NCI-H187 treated with DMSO at 0.1 percent for 48 hours (cell line): ENCODE results near the gene CEBPE.

ENCODE experiments used
- DNase-seq: peaks from one replicate; lab custom pipeline; 2025; lab: John Stamatoyannopoulos, UW

Gene CEBPE

DNA sequence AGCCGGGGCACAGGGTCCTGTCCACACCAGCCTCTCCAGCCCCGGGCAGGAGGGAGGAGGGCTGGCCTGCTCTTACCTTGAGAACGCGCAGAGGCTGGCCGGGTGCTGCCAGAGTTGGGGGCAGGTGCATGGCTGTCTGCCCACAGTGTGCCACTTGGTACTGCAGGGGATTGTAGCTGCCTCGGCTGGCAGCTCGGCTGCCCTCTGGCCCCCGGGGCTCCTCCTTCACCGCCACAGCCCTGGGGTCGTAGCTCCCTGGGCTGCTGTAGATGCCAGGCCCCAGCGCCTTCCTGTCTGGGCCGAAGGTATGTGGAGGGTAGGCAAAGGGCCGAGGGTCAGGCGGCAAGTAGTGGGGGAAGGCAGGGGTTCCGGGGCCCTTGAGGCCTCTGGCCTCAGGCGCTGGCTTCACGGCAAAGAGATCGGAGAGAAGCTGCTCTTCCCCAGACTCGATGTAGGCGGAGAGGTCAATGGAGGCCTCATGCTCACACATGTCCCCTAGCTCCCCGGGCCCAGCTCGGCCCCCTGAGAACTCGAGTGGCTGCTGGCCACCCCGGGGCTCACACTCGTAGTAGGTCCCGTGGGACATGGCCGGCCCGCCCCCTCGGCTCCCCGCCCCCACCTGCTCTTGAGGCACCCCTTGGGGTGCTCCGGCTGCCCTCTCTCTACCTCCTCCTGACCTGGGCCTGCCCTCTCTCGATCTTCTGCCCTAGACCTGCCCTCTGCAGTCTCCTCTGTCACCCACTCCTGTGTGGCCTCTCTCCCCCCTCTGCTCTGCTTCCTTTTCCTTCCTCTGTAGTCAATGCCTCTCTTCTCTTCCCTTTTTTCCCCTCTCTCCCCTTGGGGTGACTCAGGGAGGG lies at the start of gene CEBPE:
TSS of gene CEBPE (minus strand) at position 750 of the 857 bp plus-strand sequence. CDS start at position 586, 164 bp downstream.
- DNase-seq: no peak

DNA sequence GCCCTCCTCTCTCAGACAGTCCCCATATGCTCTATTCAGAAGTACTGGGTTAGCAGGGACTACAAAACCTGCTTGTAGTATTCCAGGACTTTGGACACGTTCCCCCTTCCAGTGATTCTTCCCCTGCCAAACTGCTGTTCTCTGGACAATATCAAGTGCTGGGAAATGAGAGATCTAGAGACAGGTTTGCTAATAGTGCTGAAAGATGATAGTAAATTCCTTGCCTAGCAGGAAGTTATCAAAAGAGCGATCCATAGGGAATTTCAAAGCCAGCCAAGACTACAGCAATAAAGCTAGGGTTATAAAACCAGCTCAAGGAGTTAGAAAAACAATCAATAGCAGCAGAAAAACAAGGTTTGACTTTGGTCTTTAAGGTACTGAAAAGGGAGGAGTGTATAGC lies 49.2 kb upstream of the CEBPE start:
- no peak for DNase-seq

DNA sequence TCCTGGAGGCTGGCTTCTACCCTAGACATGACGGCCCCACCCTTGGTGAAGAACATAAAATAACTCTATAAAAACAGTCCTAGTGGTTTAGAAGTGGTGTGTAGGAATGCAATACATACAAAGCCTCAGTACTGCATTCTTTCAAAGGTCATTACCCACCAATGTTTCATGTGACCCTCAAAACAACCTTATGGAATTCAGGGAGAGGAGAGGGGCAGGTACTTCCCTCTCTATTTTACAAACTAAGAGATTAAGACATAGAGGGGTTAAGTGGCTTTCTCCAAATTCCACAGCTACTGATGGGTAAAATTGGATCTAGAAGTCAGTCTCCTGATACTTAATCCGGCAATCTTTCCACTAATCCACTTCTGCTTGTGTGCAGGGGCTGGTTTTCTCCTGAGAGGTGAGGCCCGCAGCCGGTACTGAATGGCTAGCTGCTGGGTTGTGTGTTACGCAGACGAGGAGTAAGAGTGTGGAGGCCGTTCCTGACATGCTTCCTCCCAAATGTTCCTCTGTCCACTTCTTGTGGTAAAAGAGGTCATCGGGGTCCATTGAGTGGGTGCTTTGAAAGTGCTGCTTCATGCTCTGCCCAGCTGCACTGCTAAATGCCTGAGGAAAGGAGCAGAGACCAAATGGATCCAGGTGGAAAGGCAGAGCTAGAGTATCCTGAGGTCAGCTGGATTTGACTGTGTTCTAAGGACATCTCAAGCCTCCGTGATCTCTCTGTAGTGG lies 48.2 kb upstream of the CEBPE start:
- no peak for DNase-seq

DNA sequence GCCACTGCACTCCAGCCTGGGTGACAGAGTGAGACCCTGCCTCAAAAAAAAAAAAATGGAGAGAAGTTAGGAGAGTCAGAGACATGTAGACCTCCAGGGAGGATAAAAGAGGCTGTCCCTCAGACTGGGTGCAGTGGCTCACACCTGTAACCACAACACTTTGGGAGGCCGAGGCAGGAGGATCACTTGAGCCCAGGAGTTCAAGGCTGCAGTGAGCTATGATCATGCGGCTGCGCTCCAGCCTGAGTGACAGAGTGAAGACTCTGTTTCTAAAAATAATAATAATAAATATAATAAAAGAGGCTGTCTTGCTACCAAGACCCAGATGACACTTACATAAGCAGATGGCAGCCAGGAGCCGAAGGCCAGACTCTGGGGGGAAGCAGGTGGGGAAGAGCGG lies 45.9 kb upstream of the CEBPE start:
- DNase-seq: no peak

DNA sequence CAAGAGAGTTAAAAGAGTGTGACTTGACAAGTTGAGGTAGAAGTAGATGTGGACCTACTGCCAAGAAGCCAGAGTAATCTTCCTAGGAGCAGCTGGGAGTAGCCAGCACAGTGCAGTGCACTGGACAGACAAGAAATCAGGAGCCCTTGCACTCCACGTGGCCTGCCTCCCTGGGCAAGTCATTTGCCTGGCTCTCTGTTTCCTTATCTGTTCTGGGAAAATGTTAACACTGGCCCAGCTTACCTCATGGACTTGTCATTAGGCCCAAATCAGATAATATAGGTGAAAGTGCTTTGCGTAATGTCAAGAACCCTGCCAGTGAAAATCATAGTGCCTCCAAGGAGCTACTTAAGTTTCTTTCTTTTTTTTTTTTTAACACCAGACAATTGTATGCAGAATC lies 45.2 kb upstream of the CEBPE start:
- DNase-seq: no peak

DNA sequence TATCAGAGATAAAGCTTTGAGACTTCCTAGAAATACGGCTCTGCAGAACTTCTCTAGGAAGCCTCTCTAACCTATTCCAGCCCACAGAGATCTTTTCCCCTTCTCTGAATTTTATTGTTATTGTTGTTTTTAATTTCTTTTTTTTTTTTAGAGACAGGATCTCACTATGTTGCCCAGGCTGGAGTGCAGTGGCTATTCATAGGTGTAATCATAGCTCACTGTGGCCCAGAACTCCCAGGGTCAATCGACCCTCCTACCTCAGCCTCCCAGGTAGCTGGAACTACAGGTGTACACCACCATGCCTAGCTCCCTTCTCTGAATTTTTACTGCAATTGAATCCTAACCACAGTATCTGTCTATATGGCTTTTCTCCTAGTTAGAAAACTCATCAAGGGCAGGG lies 44.8 kb upstream of the CEBPE start:
- DNase-seq: no peak

DNA sequence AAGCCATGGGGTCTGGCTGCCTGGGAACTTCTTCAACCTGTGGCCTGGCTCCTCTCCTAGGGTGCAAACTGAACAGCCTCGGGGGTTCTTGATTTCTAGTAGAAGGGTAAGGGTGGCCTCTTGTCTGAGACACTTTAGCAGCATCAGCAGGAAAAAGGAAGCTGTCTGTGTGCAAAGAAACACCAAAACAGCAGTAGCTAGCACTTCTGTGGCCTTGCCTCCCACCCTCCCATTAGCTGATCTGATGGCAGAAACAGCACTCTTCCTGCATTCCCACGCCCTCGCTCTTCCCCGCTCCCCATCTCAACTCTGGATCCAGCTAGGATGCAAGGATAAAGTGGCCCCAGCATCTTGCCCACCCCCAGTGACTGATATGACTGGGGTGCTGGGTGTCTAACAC lies 43.7 kb upstream of the CEBPE start:
- no peak for DNase-seq

DNA sequence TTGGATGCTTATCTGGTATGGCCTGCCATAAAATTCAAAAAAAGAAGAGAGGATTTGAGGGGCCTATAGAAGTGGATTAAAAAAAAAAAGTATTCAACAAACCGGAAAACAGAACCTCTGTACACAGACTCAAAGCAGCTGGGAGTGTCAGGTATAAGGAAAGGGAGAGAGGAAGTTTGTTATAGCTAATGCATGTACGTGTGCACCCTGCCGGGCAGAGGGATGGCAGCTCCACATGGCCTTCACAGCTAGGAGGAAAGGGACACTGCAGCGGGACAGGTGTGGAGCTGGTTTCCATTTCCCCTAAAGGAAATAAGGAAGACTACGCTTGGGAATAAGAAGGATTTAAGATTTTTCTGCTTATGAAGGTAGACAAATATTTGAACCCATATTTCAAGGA lies 43.0 kb upstream of the CEBPE start:
- DNase-seq: no peak

DNA sequence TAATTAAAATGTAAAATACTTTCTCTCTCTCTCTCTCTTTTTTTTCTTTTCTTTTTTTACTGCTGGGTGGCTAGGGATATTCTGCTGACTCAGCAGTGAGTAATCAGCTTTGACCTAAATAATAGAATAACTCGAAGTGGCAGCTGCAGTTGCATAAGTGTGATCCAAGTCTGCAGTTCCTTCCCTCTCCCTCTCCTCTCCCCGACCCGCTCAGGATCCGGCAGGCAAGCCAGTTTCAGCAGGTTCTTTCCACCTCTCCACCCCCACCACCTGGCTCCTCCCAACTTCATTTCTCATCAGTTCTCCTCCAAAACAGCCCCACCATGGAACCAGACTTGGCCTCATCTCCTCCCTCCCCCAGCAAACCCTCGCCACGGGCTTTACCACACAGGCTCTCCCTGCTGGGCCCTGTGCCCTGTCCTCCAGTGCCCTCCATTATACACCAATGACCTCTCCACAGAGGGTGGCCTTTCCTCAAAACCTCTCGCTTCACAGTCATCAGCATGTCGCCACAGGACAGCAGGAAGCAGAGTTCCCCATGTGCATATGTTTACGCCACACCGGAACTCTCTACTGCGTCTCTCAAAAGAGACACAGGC lies 42.0 kb upstream of the CEBPE start:
- no peak for DNase-seq

DNA sequence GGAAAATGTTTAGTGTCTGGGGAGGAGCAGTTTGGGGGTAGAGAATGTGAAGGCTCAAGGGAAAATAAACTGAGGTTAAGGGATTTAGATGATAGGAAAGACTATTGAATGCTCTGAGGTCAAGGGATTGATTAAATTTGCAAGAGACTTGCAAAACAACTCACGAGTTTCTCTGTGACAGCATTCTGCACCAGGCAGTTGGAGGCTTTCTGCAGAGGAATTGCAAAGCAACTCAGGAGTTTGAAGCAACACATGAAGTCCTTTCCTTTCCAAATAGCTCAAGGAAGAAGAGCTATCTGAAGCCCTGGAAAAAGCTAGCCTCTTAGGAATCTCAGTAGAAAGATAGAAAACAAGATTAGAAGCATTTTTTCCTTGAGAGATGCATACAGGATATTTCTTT lies 40.5 kb upstream of the CEBPE start:
- no peak for DNase-seq

DNA sequence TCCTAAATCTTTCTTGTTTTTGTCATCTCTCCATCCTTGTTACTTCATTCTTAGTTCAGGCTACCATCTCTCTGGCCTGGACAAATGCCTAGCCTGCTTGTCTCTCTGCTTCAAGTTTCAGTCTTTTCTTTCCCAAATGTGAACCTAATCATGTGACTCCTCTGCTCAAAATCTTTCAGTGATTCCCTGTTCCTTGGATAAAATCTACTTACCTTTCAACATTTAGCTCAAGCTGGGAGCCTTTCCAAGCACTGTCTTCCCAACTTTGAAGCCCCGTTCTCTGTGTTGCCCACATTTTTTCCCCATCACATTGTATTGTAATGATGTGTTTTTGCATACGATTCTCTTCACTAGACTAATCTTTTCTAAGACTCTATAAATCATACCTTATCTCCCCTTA lies 39.7 kb upstream of the CEBPE start:
- DNase-seq: no peak

DNA sequence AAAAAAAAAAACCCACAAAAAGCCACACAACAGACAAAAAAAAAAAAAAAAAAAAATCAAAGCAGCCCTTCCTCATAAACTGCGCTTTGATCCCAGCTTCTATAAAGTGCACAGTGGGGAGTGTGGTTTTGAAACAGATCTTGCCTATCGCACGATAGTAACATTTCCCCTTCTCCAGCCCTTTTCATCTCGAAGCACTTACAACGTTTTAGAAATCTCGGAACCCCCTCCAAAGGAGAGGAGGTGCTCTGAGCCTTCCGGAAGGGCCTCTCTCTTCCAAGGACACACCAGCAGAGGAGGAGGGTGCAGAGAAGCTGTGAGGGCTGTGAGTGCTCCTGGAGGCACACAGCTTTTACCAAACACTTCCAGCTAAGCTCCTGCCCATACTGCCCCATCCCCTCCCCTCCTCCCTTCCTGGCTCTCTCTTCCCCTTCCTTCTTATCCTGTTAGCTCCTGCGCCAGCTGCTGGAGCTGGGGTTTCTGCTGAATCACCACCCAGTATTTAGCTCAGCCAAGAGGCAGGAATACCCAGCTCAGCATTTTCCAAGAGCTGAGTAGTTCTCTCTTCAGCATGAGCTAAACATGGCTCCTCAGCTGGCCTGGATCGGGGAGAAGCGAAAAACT lies 36.0 kb upstream of the CEBPE start:
- DNase-seq: no peak

DNA sequence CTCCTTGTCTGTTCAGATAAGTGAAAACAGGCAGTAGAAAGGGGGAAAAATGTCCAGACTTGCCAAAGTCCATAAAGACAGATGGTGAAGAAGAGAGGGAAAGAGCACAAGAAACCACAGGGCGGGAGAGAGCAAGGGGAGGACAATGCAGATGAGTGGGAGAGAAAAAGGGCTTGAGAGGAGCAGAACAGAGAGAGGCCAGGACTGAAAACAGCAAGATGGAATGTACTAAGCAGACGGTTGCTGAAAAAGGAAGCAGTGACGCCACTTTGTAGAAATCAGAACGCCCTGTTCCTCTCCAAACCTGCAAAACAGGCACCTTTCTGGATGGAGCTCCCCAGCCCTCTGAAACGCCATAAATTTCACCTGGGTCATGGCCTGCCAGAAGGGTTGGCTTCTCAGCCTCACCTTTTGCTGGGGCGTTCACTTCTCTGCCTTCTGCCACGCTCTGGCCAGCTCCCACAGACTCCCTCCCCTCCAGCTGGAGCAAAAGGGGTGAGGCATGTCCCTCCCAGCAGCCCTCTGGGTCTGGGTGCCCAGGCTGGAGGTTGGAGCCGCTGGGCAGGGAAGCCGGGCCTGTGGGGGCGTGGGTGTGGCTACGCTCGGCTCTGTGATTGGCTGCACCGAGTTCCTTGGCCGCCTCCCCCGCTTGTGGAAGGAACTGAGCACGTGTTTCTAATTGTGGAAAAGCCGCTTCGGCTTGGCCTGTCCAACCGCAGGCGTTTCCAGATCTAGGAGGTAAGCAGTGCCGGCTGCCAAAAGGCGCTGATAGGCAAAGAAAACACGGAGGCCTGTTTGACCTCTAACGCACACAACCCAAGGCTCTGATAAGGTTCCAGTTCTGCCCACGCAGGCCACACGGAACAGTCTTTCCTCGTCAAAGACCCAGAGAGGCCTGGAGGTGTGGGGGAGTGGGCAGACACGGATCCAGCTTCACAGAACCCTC lies 35.1 kb upstream of the CEBPE start:
- DNase-seq: no peak

DNA sequence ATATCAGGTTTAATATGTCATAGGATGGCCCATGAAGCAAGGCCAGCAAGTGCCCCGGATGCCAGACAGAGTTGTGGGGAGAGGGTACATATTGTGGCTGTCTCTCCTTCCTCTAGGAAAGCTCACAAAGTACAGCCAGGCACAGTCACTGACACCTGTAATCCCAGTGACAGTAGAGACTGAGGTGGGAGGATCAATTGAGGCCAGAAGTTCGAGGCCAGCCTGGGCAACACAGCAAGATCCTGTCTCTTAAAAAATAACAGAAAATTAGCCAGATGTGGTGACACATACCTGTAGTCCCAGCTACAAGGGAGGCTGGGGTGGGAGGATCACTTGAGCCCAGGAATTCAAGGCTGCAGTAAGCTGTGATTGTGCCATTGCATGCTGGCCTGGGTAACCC lies 32.3 kb upstream of the CEBPE start:
- no peak for DNase-seq

DNA sequence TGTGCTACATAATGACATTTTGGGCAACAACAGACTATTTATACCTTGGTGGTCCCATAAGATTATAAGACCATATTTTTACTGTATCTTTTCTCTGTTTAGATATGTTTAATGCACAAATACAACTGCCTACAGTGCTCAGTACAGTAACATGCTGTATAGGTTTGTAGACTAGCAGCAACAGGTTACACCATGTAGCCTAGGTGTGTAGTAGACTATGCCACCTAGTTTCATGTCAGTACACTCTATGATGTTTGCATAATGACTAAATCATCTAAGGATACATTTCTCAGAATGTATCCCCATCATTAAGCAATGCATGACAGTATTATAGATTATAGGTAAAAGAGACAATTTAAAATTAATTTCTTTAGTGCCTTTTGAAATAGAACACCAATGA lies 30.7 kb upstream of the CEBPE start:
- no peak for DNase-seq

DNA sequence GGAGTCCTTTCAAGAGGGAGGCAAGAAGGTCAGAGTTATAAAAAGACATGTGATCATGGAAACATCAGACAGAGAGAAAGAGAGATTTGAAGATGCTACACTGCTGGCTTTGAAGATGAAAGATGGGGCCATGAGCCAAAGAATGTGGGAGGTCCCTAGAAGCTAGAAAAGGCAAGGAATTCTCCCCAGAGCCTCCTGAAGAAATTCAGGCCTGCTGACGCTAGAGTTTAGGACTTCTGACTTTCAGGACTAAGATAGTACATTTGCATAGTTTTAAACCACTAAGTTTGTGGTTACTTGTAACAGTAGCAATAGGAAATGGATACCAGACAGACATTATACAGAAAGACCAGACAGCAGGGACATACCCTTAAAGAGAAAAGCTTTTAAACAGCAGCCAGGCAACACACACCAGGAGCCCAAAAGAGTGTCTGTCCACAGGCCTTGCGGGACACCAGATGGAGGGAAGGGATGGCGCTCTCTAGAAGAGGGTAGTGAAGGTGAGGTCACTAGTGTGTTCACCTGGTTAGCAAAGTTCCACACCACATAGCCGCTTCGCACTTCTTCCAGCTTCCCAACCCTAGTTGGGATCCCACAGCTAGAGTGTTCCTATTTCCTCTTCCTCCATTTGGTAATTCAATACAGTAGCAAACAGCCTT lies 29.7 kb upstream of the CEBPE start:
- no peak for DNase-seq

DNA sequence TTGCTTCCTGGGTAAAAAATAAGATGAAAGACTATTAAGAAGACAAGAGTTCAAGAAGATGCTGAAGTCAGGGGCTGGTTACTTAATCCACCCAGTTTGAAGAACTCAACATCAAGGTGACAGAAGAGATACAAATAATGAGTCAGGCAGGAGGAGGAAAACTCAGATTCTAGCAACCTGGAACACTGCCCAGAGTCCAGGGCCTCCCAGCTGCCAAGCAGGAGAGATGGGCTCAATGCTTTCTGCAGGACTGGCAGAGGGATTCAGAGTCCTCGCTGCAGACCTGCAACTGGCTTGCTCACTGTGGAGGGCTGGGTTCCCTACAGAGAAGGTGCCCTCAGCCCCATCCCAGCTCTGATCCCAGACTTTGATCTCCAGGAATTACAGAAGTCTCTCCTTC lies 28.6 kb upstream of the CEBPE start:
- no peak for DNase-seq

DNA sequence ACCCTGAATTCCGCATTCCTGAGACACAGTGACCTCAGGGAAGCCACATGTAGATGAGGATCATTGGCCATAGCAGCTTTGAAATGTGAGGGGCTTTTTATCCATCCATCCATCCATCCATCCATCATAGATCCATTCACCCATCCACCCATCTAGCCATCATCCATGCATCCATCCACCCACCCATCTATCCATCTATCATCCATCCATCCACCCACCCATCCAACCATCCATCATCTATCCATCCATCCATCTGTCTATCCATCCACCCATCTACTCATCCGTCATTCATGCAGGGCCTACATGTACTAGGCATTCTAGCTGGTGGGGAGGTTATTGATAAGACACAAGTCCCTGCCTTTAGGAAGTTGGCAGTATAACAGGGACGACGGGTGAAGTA lies 27.9 kb upstream of the CEBPE start:
- DNase-seq: no peak

DNA sequence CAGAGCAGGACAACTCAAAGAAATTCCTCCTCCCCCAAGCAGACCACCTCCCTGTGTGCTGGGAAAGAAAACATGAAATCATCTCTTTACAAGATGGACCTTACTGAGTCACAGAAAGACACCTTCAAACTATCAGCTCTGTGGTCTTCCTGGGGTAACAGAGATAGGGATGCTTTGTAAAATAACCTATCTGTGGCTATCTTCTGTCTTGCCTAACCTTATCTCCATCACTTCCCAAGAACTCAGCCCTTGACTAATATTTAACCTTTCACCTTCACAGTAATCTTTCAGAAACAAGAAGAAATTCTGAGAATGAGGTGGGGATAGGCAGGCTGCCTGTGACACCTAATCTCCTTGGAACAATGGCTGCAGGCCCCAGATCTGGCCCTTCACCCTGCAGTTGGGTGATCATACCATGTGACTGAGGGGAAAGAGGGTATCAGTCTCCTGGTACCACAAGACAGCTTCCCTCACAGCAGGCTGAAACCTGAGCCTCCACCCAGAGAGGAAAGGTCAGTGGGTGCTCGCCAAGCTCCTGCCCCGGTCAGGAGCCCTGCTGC lies 27.4 kb upstream of the CEBPE start:
- DNase-seq: no peak

DNA sequence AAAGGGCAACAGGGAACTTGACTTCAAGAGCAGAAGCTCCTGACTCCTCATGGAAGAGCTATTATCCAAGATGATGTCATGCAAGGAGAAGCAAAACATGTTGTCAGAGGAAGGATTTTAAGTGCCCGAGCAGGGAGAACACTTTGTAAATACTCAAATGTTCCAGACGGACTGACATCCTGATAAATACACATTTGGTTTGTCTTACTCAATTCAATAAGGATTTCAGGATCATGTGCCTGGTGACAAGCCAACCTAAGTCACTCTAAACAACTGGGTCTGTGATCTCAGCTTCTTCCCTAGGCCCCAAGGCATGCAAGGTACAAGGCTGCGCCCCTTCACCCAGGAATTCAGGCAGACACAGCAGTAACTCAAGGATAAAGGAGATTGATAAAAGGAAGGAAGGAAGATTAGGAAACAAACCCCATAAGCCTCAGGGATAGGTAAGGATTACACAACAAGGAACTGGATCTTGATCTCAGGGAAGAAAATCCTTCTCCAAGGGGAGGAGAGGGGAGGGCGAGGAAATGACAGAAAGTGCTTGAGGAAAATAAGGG lies 26.8 kb upstream of the CEBPE start:
- no peak for DNase-seq
